Liver (tissue), 9 donors: ENCODE data around the gene SCN3A. TPM values are rescaled to one million over a fixed set of nuclear protein-coding genes. Genes with fewer than 3 reads are reported as not detected.

Experiments
- DNase-seq: peaks from one replicate; pipeline ENCODE4 v3.0.0-alpha.2; 2017; ENCODE audit warnings: low spot score
- H3K27ac ChIP-seq, 2 donors: one replicate each; pipeline ENCODE4 v1.7.0; 2013; ENCODE audit warnings: inconsistent platforms in 2 of 2, low read length in 2 of 2, control low read depth in 1 of 2, low read depth in 1 of 2, mild to moderate bottlenecking in 1 of 2
- H3K27me3 ChIP-seq, 4 donors: one replicate each; pipeline versions ENCODE4 v1.6.1 to v1.7.0; 2013; ENCODE audit warnings: low read length in 3 of 4, inconsistent platforms in 1 of 4, mild to moderate bottlenecking in 1 of 4, moderate library complexity in 1 of 4; ENCODE audit not compliant: control insufficient read depth in 4 of 4, insufficient read depth in 4 of 4
- H3K36me3 ChIP-seq, 4 donors: one replicate each; pipeline versions ENCODE4 v1.6.1 to v1.7.0; 2013; ENCODE audit warnings: low read length in 3 of 4, mild to moderate bottlenecking in 3 of 4, low read depth in 1 of 4, moderate library complexity in 1 of 4; ENCODE audit not compliant: control insufficient read depth in 4 of 4, insufficient read depth in 3 of 4
- H3K4me1 ChIP-seq, 4 donors: one replicate each; pipeline versions ENCODE4 v1.6.1 to v1.7.0; 2013; ENCODE audit warnings: low read length in 3 of 4, mild to moderate bottlenecking in 3 of 4, moderate library complexity in 1 of 4; ENCODE audit not compliant: control insufficient read depth in 4 of 4, insufficient read depth in 4 of 4
- H3K4me3 ChIP-seq, 3 donors: one replicate each; pipeline versions ENCODE4 v1.6.1 to v1.7.0; 2013; ENCODE audit warnings: low read length in 3 of 3, control low read depth in 1 of 3, low read depth in 1 of 3, mild to moderate bottlenecking in 1 of 3
- H3K9ac ChIP-seq, 2 donors: one replicate each; pipeline ENCODE4 v1.7.0; 2013; ENCODE audit warnings: low read length in 2 of 2, mild to moderate bottlenecking in 2 of 2, moderate library complexity in 2 of 2, control low read depth in 1 of 2, low read depth in 1 of 2
- H3K9me3 ChIP-seq, 4 donors: one replicate each; pipeline versions ENCODE4 v1.6.1 to v1.7.0; 2013; ENCODE audit warnings: low read length in 3 of 4; ENCODE audit not compliant: control insufficient read depth in 4 of 4
- HNF4A ChIP-seq, 2 donors: conservative IDR thresholded peaks; 2 replicates each; pipeline ENCODE4 v1.6.1; 2016; ENCODE audit warnings: antibody characterized with exemption in 2 of 2, mild to moderate bottlenecking in 2 of 2
- RAD21 ChIP-seq, 2 donors: IDR thresholded peaks; 2 replicates each; pipeline ENCODE4 v1.6.1; 2016; ENCODE audit warnings: antibody characterized with exemption in 2 of 2, mild to moderate bottlenecking in 2 of 2
- YY1 ChIP-seq: IDR thresholded peaks from 2 replicates; pipeline ENCODE4 v1.6.1; 2016; ENCODE audit warnings: antibody characterized with exemption, mild to moderate bottlenecking
- WGBS: extraction: QIAGEN DNeasy Blood & Tissue Kit; methylation state at CpG from one replicate; pipeline ENCODE4 v1.1.7; 2013; 5-methylcytosine and 5-hydroxymethylcytosine counted together
- polyA plus RNA-seq, 2 donors: library from polyadenylated mRNA; stranded (reverse) in 1 of 2; unstranded in 1 of 2; fragments of 200-250 nt in 1 of 2; fragments of >200 nt in 1 of 2; fragmentation: Nextera tagmentation in 1 of 2; extraction: Ambion mirVana in 1 of 2; gene quantifications; one replicate each; pipeline versions ENCODE4 v1.2.1 to v1.2.3, GENCODE V29; 2013 to 2015
- total RNA-seq, 2 donors: library from RNA; depleted of rRNA; stranded (reverse); fragments of >200 nt; gene quantifications; one replicate each; pipeline ENCODE4 v1.2.3, GENCODE V29; 2014
- TF ChIP-seq, protein P1 (sequence below): fragments of 150-350 bp; IDR thresholded peaks from 2 replicates; pipeline ENCODE4 v1.5.1; 2017; ENCODE audit warnings: improper control_type of control experiment, low read depth, low read length; ENCODE audit not compliant: missing input control
- TF ChIP-seq, protein P2 (sequence below): IDR thresholded peaks from 2 replicates; pipeline ENCODE4 v1.6.1; 2016; ENCODE audit warnings: antibody characterized with exemption
- donor health status: healthy.
- donor health status: healthy.
- donor health status: healthy.
- donor health status: healthy.
- donor health status: healthy.

SCN3A gene
- total and polyA plus RNA-seq, 4 donors, result 0.05 to 1.0 (median 0.29) TPM

DNA sequence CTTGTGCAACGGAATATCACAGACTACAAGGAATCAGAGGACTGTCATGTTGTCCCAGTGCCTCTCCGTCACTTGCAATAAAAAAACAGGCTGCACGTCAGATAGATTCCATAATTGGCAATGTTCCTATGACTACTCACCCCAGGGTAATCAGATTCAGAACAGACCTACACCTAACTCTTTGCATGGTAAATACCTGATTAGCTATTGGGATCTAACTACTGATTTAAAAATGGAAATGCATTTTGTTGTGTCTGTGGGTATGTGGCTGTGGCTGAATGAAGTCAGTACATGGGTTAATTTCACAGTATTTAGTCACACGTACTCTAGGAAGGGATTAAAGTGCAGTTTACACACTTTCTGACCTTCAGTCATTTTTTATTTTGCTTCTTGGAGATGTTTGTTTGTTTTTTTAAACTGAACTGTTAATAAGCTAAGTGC lies 91.7 kb downstream of the SCN3A start (continued):
- TF ChIP-seq RAD21 (IDR thresholded peaks at IDR 0.05), result no peak

- WGBS, result 61% methylated on average over 1 of the region's 1 CpG
- Histone ChIP-seq H3K27me3 (no peaks in the 10 kb centered on the region), H3K4me3 (no peak overlapping the region), H3K9me3 (no peaks in the 10 kb centered on the region), H3K4me1 (peaks cover 2 to 12% (median 7%) of the 10 kb centered on the region in 4 donors), H3K36me3 (no peaks in the 10 kb centered on the region), H3K27ac (no peak overlapping the region), H3K9ac (no peak overlapping the region)
- no peak for DNase-seq
- TF ChIP-seq, protein P1, sequence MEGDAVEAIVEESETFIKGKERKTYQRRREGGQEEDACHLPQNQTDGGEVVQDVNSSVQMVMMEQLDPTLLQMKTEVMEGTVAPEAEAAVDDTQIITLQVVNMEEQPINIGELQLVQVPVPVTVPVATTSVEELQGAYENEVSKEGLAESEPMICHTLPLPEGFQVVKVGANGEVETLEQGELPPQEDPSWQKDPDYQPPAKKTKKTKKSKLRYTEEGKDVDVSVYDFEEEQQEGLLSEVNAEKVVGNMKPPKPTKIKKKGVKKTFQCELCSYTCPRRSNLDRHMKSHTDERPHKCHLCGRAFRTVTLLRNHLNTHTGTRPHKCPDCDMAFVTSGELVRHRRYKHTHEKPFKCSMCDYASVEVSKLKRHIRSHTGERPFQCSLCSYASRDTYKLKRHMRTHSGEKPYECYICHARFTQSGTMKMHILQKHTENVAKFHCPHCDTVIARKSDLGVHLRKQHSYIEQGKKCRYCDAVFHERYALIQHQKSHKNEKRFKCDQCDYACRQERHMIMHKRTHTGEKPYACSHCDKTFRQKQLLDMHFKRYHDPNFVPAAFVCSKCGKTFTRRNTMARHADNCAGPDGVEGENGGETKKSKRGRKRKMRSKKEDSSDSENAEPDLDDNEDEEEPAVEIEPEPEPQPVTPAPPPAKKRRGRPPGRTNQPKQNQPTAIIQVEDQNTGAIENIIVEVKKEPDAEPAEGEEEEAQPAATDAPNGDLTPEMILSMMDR, result no peak
- TF ChIP-seq HNF4A (conservative IDR thresholded peaks at IDR 0.05), result peak; percentile 29 to 59
Observed at GRCh38 chr2:165110394-165110793, 93.5 kb downstream of the SCN3A start.

DNA sequence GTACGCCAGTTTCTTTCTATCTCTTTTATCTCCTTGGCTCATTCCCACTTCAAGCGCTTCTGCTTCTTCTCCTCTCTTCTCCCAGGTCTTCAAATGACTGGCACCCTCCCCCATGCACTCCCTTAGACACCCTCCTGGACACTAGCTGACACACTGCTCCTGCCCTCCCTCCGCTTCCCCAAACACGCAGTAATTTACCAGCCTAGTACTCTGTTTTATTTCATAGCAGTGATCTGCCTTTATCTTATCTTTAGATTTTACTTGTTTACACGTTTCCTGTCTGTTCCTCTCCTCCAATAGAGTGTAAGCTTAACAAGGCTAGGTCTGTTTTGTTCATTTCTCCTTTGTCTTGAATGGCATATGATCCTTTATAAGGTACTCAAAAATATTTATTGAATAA lies 93.9 kb downstream of the SCN3A start:
- H3K9ac ChIP-seq, result no peak overlapping the region
- no peak for DNase-seq
- H3K9me3 ChIP-seq, result no peaks in the 10 kb centered on the region
- 62% methylated on average over 5 of the region's 5 CpGs for WGBS
- no peak for TF ChIP-seq YY1
- no peak overlapping the region for H3K27ac ChIP-seq
- no peaks in the 10 kb centered on the region for H3K27me3 ChIP-seq
- peaks cover 2 to 12% (median 7%) of the 10 kb centered on the region in 4 donors for H3K4me1 ChIP-seq
- no peaks in the 10 kb centered on the region for H3K36me3 ChIP-seq
- no peak overlapping the region for H3K4me3 ChIP-seq

GRCh38 chr2:165105926-165106325 lies 97.9 kb downstream of the SCN3A start:
- H3K4me1 ChIP-seq, result no peaks in the 10 kb centered on the region
- no peak overlapping the region for H3K9ac ChIP-seq
- no peak for DNase-seq
- WGBS, result 75% methylated on average over 4 of the region's 4 CpGs
- H3K9me3 ChIP-seq, result no peaks in the 10 kb centered on the region
- TF ChIP-seq, protein P1, result no peak
- no peak for TF ChIP-seq YY1
- TF ChIP-seq, protein P2, sequence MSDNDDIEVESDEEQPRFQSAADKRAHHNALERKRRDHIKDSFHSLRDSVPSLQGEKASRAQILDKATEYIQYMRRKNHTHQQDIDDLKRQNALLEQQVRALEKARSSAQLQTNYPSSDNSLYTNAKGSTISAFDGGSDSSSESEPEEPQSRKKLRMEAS, result no peak
- H3K36me3 ChIP-seq, result no peaks in the 10 kb centered on the region
- H3K4me3 ChIP-seq, result no peak overlapping the region
- no peak overlapping the region for H3K27ac ChIP-seq
- no peaks in the 10 kb centered on the region for H3K27me3 ChIP-seq
